ENCODE results near the gene CHRND. TPM values are rescaled to one million over a fixed set of nuclear protein-coding genes. Genes with fewer than 3 reads are reported as not detected.

The CHRND gene
- total RNA-seq, 1 experiment from 2014 or later, result not detected

GRCh38 chr2:232513353-232513752 lies 12.6 kb upstream of the CHRND start:
- ATAC-seq (no peak), DNase-seq (ENCODE audit: low spot score) (no peak)
- no peak overlapping the region for H3K27ac Mint-ChIP-seq
- H3K36me3 Mint-ChIP-seq, result no peaks in the 10 kb centered on the region
- POLR2A ChIA-PET, result no interaction called here
- CTCF ChIA-PET, result interaction anchor here (0.9 to 6.9 kb wide), 3 partner anchors 9 to 147 kb away, joined by 3 to 73 read pairs (median 4); partner anchors contain the start of gene PRSS56
- TF ChIP-seq MYBL2 (CRISPR knock-in tag; IDR thresholded peaks at IDR 0.05) (no peak), ERG (CRISPR knock-in tag; IDR thresholded peaks at IDR 0.05) (no peak), ZNF263 (CRISPR knock-in tag; IDR thresholded peaks at IDR 0.05; ENCODE audit: low read depth) (no peak), E2F5 (CRISPR knock-in tag; IDR thresholded peaks at IDR 0.05) (no peak)
- H3K4me1 Mint-ChIP-seq, result peaks cover 7% of the 10 kb centered on the region; the same call in 1 of the 2 replicates
- H3K4me3 Mint-ChIP-seq, result no peak overlapping the region
- no peaks in the 10 kb centered on the region; the same call in 1 of the 2 replicates for H3K27me3 Mint-ChIP-seq (ENCODE audit: low read depth)
- H3K9me3 Mint-ChIP-seq, result no peaks in the 10 kb centered on the region

- Mint-ChIP-seq H3K27me3 (ENCODE audit: low read depth) (peaks cover 6% of the 10 kb centered on the region), H3K4me1 (peaks cover 7% of the 10 kb centered on the region; the same call in 1 of the 2 replicates), H3K4me3 (no peak overlapping the region), H3K27ac (no peak overlapping the region), H3K9me3 (no peaks in the 10 kb centered on the region), H3K36me3 (no peaks in the 10 kb centered on the region)
- ATAC-seq (no peak), DNase-seq (ENCODE audit: low spot score) (no peak)
- POLR2A ChIA-PET, result no interaction called here
- TF ChIP-seq NFE2L1 (CRISPR knock-in tag; IDR thresholded peaks at IDR 0.05) (no peak), ZNF416 (CRISPR knock-in tag; IDR thresholded peaks at IDR 0.05) (no peak), CREB1 (CRISPR knock-in tag; IDR thresholded peaks at IDR 0.05) (no peak), PRRX2 (CRISPR knock-in tag; IDR thresholded peaks at IDR 0.05) (no peak), FOXP1 (CRISPR knock-in tag; IDR thresholded peaks at IDR 0.05; ENCODE audit: borderline replicate concordance) (no peak), ZNF671 (CRISPR knock-in tag; IDR thresholded peaks at IDR 0.05) (no peak), ZSCAN18 (CRISPR knock-in tag; IDR thresholded peaks at IDR 0.05) (no peak)
- CTCF ChIA-PET, result interaction anchor here (0.7 to 2.1 kb wide), 6 partner anchors 8 to 277 kb away, joined by 3 to 14 read pairs (median 4); no protein-coding TSS in a partner anchor
These were observed 10.3 kb upstream of the CHRND start for GRCh38 chr2:232515639-232516038.

- peaks cover 15% of the 10 kb centered on the region for H3K27me3 Mint-ChIP-seq (ENCODE audit: low read depth)
- ChIA-PET POLR2A (no interaction called here), CTCF (interaction anchor here (0.7 to 2.7 kb wide), 2 partner anchors 8 to 278 kb away, joined by 4 to 7 read pairs; no protein-coding TSS in a partner anchor)
- no peak overlapping the region for H3K4me3 Mint-ChIP-seq
- no peaks in the 10 kb centered on the region for H3K36me3 Mint-ChIP-seq
- H3K27ac Mint-ChIP-seq, result no peak overlapping the region
- no peak for DNase-seq (ENCODE audit: low spot score)
- H3K9me3 Mint-ChIP-seq, result no peaks in the 10 kb centered on the region
- H3K4me1 Mint-ChIP-seq, result peaks cover 7% of the 10 kb centered on the region; the same call in 1 of the 2 replicates
- no peak for ATAC-seq
- no peak for TF ChIP-seq MLX (CRISPR knock-in tag; IDR thresholded peaks at IDR 0.05)
These were observed 9.4 kb upstream of the CHRND start for GRCh38 chr2:232516551-232516950.

- peak overlapping the region; percentile 31; the same call in 1 of the 2 replicates for H3K27ac Mint-ChIP-seq
- peaks cover 31% of the 10 kb centered on the region for H3K27me3 Mint-ChIP-seq (ENCODE audit: low read depth)
- no peaks in the 10 kb centered on the region for H3K36me3 Mint-ChIP-seq
- peaks cover 7% of the 10 kb centered on the region; the same call in 1 of the 2 replicates for H3K4me1 Mint-ChIP-seq
- ATAC-seq (no peak), DNase-seq (ENCODE audit: low spot score) (no peak)
- no peaks in the 10 kb centered on the region for H3K9me3 Mint-ChIP-seq
- ChIA-PET POLR2A (no interaction called here), CTCF (interaction anchor here (1.1 to 6.5 kb wide), 5 partner anchors 10 to 74 kb away, joined by 3 to 42 read pairs (median 5); partner anchors contain the start of gene ECEL1)
- no peak overlapping the region for H3K4me3 Mint-ChIP-seq
- no peak for TF ChIP-seq ZNF512 (CRISPR knock-in tag; IDR thresholded peaks at IDR 0.05; ENCODE audit: borderline replicate concordance)
- TF ChIP-seq ZNF396 (CRISPR knock-in tag; IDR thresholded peaks at IDR 0.05; ENCODE audit: borderline replicate concordance), result no peak
- TF ChIP-seq PREB (CRISPR knock-in tag; IDR thresholded peaks at IDR 0.05; ENCODE audit: borderline replicate concordance), result no peak
- no peak for TF ChIP-seq ZNF121 (CRISPR knock-in tag; IDR thresholded peaks at IDR 0.05)
- TF ChIP-seq HMGA2 (CRISPR knock-in tag; IDR thresholded peaks at IDR 0.05), result no peak
- no peak for TF ChIP-seq ZNF671 (CRISPR knock-in tag; IDR thresholded peaks at IDR 0.05)
- no peak for TF ChIP-seq CBFB (CRISPR knock-in tag; IDR thresholded peaks at IDR 0.05; ENCODE audit: low read depth)
- TF ChIP-seq CREM (CRISPR knock-in tag; IDR thresholded peaks at IDR 0.05), result no peak
- no peak for TF ChIP-seq ATF6 (CRISPR knock-in tag; IDR thresholded peaks at IDR 0.05)
- no peak for TF ChIP-seq ATF1 (CRISPR knock-in tag; IDR thresholded peaks at IDR 0.05)
These were observed 7.1 kb upstream of the CHRND start for GRCh38 chr2:232518844-232519243.
